Measurements from ENCODE around the gene CD300LF. TPM values are rescaled to one million over a fixed set of nuclear protein-coding genes. Genes with fewer than 3 reads are reported as not detected.

Gene CD300LF
- total and polyA plus RNA-seq, 9 of the 15 experiments (the other 6 are each of a cell fraction or from before 2014, with no cell fraction given) = not detected

DNA sequence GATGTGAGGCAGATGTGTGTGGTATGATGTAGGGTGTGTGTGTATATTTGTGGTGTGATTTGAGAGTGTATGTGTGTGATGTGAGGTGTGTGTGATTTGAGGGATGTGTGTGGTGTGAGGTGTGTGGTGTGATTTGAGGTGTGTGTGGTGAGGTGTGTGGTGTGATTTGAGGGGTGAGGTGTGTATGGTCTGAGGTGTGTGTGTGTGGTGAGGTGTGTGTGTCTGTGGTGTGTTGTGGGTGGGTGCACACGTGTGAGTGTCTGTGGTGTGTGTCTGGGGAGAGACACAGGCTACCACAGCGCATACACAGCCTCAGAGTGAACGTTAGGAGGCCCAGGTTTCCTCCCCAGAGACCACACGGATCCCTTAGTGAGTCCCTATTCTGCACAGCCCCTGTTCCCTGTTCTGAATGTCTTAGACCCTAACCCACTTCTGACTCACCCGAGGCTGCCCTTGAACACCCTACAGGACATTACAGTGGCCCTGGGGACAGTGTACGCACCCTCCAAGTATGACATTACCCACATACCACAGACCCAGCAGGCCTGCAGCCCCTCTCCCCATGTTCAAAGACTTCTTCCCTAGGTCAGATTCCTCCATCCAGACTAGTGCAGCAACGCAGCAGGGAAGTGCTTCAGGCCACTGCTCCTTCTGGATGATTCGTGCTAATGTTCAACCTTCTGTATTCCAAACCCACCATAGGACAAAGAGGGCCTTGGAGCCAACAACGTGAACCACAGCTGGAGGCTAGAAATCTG lies 20.8 kb upstream of the CD300LF start:
- no peaks in the 10 kb centered on the region for H3K79me2 ChIP-seq (ENCODE audit: control insufficient read depth, insufficient read depth, low read length)
- WGBS (ENCODE audit: insufficient coverage, low coverage, missing lambda C conversion rate) = 0% methylated on average over 9 of the region's 9 CpGs
- DNase-seq (ENCODE audit: extremely low read depth in 1 of 4, low spot score in 3 of 4) (no peak), ATAC-seq (no peak), FAIRE-seq (peak; percentile 86)
- peaks cover 4% of the 10 kb centered on the region; the same call in 1 of the 2 replicates for H3K9me3 ChIP-seq (replicated peaks; ENCODE audit: control insufficient read depth, insufficient read depth, low read depth, low read length)
- H3K4me2 ChIP-seq (ENCODE audit: insufficient read depth, low read length) = no peak overlapping the region
- H4K20me1 ChIP-seq (replicated peaks; ENCODE audit: control insufficient read depth, insufficient read depth, low read length) = no peaks in the 10 kb centered on the region; the same call in 1 of the 2 replicates
- H3K4me1 ChIP-seq (replicated peaks in 1 of 2; ENCODE audit: control insufficient read depth in 2 of 2, insufficient read depth in 2 of 2, low read length in 2 of 2) = peaks cover 0 to 19% of the 10 kb centered on the region in 2 experiments; a peak in 3 of 5 replicates
- ChIA-PET CTCF (ENCODE audit: low intra/inter-chr PET ratio) (no interaction called here), POLR2A (no interaction called here)
- H3K36me3 ChIP-seq (ENCODE audit: control insufficient read depth, insufficient read depth, low read length) = no peaks in the 10 kb centered on the region
- H3K9me1 ChIP-seq (ENCODE audit: control insufficient read depth, insufficient read depth, low read length) = no peaks in the 10 kb centered on the region
- in situ Hi-C loops (cut with MboI) = no loop called here
- no peak overlapping the region for H3K9ac ChIP-seq (ENCODE audit: insufficient read depth in 1 of 2, low read depth in 2 of 2, low read length in 2 of 2)
- intact Hi-C loops (cut with micrococcal nuclease) = no loop called here
- no peak overlapping the region for H3K27ac ChIP-seq (ENCODE audit: extremely low read depth, low read depth, low read length)
- peaks cover 24 to 66% of the 10 kb centered on the region in 2 experiments; a peak in 3 of 5 replicates for H3K27me3 ChIP-seq (ENCODE audit: control insufficient read depth in 2 of 2, insufficient read depth in 2 of 2, low read length in 2 of 2)
- BruUV-seq (replicated peaks) = no TSS peak
- no peak overlapping the region for H2AFZ ChIP-seq (ENCODE audit: low read depth, low read length)
- no peak overlapping the region for H3K4me3 ChIP-seq
- TF ChIP-seq, protein P1, sequence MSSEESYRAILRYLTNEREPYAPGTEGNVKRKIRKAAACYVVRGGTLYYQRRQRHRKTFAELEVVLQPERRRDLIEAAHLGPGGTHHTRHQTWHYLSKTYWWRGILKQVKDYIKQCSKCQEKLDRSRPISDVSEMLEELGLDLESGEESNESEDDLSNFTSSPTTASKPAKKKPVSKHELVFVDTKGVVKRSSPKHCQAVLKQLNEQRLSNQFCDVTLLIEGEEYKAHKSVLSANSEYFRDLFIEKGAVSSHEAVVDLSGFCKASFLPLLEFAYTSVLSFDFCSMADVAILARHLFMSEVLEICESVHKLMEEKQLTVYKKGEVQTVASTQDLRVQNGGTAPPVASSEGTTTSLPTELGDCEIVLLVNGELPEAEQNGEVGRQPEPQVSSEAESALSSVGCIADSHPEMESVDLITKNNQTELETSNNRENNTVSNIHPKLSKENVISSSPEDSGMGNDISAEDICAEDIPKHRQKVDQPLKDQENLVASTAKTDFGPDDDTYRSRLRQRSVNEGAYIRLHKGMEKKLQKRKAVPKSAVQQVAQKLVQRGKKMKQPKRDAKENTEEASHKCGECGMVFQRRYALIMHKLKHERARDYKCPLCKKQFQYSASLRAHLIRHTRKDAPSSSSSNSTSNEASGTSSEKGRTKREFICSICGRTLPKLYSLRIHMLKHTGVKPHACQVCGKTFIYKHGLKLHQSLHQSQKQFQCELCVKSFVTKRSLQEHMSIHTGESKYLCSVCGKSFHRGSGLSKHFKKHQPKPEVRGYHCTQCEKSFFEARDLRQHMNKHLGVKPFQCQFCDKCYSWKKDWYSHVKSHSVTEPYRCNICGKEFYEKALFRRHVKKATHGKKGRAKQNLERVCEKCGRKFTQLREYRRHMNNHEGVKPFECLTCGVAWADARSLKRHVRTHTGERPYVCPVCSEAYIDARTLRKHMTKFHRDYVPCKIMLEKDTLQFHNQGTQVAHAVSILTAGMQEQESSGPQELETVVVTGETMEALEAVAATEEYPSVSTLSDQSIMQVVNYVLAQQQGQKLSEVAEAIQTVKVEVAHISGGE (CRISPR knock-in tag; IDR thresholded peaks at IDR 0.05) = no peak
- TF ChIP-seq ETS2 (tag; IDR thresholded peaks at IDR 0.05; ENCODE audit: borderline replicate concordance, poor library complexity, severe bottlenecking) (no peak), CBFA2T3 (IDR thresholded peaks at IDR 0.05) (no peak), DDX20 (tag; IDR thresholded peaks at IDR 0.05; ENCODE audit: low read depth) (no peak), ZBTB7A (IDR thresholded peaks at IDR 0.05; ENCODE audit: borderline replicate concordance, control insufficient read depth, low read depth, low read length) (no peak), HMGN3 (IDR thresholded peaks at IDR 0.05; ENCODE audit: borderline replicate concordance, extremely low read depth, insufficient read length, low read depth, low read length) (no peak), KAT2B (IDR thresholded peaks at IDR 0.05; ENCODE audit: low read depth, low read length) (no peak), MCM5 (IDR thresholded peaks at IDR 0.05; ENCODE audit: low read depth) (no peak), NR2F6 (CRISPR knock-in tag; IDR thresholded peaks at IDR 0.05) (no peak), SMC3 (conservative IDR thresholded peaks at IDR 0.05; ENCODE audit: insufficient read depth, low read depth, low read length) (no peak)

All from K562 (cell line).